Fibroblast of skin of scalp (primary cell): ENCODE data around the gene TTC21A. TPM values are rescaled to one million over a fixed set of nuclear protein-coding genes. Genes with fewer than 3 reads are reported as not detected.
"Not testable (repeated sequence)": the region's sequence is repeated elsewhere in the genome, so short reads cannot be mapped to it uniquely, and the experiment has no call there.

Experiments used
- DNase-seq: peaks from one replicate; pipeline ENCODE4 v3.0.0-alpha.2; 2013
- polyA plus RNA-seq, 2 experiments: library from polyadenylated mRNA; unstranded; fragments of 120-200 nt; gene quantifications; one replicate each; pipeline ENCODE4 v1.2.1, GENCODE V29; 2013; ENCODE audit not compliant: insufficient read length in 2 of 2

The TTC21A gene, protein sequence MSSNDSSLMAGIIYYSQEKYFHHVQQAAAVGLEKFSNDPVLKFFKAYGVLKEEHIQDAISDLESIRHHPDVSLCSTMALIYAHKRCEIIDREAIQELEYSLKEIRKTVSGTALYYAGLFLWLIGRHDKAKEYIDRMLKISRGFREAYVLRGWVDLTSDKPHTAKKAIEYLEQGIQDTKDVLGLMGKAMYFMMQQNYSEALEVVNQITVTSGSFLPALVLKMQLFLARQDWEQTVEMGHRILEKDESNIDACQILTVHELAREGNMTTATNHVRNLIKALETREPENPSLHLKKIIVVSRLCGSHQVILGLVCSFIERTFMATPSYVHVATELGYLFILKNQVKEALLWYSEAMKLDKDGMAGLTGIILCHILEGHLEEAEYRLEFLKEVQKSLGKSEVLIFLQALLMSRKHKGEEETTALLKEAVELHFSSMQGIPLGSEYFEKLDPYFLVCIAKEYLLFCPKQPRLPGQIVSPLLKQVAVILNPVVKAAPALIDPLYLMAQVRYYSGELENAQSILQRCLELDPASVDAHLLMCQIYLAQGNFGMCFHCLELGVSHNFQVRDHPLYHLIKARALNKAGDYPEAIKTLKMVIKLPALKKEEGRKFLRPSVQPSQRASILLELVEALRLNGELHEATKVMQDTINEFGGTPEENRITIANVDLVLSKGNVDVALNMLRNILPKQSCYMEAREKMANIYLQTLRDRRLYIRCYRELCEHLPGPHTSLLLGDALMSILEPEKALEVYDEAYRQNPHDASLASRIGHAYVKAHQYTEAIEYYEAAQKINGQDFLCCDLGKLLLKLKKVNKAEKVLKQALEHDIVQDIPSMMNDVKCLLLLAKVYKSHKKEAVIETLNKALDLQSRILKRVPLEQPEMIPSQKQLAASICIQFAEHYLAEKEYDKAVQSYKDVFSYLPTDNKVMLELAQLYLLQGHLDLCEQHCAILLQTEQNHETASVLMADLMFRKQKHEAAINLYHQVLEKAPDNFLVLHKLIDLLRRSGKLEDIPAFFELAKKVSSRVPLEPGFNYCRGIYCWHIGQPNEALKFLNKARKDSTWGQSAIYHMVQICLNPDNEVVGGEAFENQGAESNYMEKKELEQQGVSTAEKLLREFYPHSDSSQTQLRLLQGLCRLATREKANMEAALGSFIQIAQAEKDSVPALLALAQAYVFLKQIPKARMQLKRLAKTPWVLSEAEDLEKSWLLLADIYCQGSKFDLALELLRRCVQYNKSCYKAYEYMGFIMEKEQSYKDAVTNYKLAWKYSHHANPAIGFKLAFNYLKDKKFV (N-terminal part only)
- 2.6 TPM for polyA plus RNA-seq (2013, experiment 1 of 2; ENCODE audit: insufficient read length)
- polyA plus RNA-seq (2013, experiment 2 of 2; ENCODE audit: insufficient read length): 2.6 TPM

DNA sequence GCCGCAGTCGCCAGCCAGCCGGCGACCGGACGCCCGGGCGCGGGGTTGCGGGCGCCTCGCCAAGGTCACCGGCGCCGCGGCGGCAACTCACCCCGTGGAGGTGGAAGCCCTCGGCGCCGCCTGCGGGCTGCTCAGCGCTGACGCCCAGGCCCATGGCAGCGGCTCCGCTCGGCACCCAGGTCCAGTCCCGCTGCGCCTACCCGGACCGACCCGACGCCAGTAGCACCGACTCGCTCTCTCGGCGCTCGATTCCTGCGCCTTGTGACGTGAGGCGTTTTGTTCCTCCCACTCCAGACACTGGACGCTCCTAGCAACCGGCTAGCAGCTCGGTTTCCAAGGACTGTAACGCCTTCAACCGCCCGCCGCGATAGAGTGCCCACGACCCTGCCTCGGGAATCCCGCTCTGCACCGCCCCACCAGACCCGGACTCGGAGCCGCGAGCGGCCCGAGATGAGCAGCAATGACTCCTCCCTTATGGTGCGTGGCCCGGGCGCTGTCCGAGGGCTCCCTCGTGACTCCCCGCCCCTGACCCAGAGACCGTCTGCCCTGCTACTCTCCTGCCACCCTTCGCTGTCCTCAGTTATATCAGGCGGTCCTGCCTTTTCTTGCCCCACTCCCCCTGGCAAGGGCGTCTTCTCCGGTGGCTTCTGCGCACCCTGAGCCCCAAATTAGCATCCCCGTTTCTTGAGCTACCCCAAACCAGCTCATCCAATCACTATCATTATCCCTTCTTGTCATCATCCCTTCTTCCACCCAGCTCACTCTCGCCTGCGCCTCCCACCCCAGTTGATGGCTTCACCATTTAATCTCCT, at the start of gene TTC21A, which contains the start of gene GORASP1:
Gene TTC21A (plus strand): TSS at position 293 of the 812 bp plus-strand sequence. CDS start 158 bp downstream, at position 451.
Gene GORASP1 (minus strand): TSS at position 240 of the 812 bp plus-strand sequence. CDS start 86 bp downstream, at position 154.
- DNase-seq: peak; percentile 88

DNA sequence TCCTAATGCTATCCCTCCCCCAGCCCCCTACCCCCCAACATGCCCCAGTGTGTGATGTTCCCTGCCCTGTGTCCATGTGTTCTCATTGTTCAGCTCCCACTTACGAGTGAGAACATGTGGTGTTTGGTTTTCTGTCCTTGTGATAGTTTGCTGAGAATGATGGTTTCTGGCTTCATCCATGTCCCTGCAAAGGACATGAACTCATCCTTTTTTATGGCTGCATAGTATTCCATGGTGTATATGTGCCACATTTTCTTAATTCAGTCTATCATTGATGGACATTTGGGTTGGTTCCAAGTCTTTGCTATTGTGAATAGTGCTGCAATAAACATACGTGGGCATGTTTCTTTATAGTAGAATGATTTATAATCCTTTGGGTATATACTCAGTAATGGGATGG, 46.3 kb upstream of the TTC21A start:
- not testable (repeated sequence) for DNase-seq

DNA sequence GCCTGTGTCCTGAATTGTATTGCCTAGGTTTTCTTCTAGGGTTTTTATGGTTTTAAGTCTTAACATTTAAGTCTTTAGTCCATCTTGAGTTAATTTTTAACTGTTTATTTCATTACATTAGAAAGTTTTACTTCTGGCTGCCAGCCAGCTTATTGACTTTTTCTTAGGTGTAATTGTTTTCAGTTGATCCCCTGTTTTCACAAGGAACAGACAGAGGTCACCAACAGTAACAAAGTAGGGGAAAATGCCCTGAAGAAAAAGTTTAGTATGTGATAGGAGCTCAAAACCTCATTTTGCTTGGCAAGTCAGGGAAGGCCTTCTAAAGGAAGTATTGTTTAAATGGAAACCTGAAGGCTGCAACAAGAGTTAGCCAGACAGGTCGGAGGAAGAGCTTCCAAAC, 45.3 kb upstream of the TTC21A start:
- no peak for DNase-seq

DNA sequence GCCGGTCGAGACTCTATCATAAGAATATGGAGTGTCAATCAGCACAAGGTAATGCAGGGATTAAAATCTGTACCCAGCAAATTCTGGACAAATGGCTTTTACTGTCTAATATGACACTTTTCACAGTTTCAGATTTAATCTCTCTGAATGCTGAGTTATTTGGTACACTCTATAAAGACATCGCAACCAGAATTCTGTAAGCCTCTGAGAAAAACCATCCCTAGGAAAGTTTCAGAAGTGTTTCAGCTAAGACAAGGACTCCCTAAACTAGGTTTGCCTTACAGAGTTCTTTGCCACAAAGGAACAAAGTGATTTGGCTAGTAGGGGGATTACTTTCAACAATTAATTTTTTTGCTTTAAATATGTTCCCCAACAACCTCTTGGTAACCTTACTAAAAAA, 44.3 kb upstream of the TTC21A start:
- DNase-seq: no peak

DNA sequence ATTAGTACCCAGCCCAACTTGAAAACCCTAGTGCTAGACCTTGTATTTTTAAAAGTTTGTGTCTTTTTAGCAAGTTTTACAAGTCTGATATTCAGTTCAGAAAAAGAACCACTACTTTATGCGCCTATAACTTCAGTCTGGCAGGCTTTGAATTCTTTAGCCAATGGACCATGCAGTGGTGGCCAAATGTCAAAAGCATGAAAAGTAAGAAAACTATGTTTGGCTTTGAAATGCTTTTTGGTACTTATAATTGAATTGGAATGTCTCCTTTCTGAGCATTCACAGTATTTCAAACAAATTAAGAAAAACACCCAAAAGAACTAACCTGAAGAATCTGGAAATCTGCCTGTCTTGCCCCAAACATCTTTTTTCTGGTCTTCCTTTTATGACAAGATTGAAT, 42.8 kb upstream of the TTC21A start:
- DNase-seq: peak; percentile 66

DNA sequence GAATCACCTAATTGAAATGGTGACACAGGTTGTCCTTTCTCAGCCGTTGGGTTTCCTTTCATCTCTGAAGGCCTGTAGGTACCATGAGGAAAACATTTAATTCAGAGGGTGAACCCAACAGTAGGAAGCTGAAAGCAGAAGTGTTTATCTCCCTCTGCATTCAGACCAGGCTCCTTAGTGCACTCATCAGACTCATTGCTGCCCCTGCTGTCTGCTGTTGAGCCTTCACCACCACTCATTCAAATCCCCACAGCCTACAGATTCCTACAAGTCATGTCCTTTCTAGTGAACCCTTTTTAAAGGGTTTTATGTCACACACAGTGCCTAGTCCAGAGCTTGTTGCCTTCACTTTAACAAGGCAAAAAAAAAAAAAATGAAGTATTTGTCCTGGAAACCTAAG, 42.3 kb upstream of the TTC21A start:
- DNase-seq: peak; percentile 42

DNA sequence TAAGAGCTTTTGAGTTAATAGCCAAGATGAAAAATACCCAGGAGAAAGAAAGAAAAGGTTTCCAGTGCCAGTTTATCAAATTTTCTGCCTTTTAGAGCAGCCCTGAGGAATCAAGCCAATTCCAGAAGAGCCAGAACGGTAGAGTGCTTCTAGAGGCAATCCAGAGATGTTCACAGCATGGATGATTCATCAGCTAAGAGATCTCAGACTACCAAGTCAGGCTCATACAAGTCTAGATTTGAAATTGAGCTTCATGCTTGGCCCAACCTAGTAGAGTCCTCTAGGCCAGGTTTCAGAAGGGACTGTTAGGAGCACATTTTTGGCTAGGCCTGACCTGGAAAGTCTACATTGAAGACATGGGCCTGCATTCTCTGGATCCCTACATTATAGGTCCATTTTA, 40.2 kb upstream of the TTC21A start:
- no peak for DNase-seq

DNA sequence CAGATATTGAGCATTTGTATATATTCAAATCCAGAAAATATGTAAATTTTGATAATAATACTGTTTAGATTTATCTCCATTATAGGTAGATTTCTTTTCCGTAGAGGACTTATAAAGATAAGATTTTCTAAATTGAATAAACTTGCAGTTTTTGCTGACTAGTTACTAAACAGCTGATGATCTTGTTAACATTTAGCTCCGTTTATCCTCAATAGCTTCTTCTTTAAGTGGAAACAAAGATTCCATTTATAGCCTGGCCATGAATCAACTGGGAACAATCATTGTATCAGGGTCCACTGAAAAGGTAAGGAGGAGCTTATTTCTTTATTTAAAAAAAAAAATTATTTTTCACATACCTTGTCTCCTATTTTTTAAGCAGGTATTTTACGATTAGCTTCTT, 38.9 kb upstream of the TTC21A start:
- DNase-seq: no peak

DNA sequence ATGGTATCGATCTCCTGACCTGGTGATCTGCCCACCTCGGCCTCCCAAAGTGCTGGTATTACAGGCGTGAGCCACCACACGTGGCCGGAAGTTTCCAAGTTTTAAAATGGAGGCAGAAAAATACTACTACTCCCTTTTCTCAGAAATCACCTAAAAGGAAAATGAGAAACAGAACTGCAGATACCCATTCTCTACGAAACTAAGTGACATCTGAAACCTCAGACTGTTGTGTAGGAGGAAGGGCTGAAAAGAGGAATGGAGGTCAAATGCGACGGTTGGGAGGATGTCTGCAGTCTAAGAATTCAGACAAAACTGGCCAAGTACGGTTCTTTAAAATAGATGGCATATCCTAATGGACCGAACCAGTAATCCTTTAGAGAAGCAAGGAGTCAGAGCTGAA, 31.6 kb upstream of the TTC21A start:
- no peak for DNase-seq

DNA sequence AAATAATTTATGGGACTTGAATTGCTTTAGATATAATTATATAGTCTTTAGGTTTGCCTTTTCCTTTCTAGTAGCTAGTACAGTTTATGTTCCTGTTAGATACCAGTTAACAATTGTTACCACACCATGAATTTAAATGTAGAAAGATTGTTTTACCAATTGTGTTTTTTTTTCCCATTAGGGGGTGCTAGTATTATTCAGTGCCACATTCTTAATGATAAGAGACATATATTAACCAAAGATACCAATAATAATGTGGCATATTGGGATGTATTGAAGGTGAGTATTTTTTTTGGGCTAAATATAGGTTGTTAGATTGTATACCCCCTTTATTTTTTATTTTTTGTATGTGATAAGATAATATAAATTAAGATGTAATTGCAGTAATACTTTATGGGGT, 27.9 kb upstream of the TTC21A start:
- no peak for DNase-seq

DNA sequence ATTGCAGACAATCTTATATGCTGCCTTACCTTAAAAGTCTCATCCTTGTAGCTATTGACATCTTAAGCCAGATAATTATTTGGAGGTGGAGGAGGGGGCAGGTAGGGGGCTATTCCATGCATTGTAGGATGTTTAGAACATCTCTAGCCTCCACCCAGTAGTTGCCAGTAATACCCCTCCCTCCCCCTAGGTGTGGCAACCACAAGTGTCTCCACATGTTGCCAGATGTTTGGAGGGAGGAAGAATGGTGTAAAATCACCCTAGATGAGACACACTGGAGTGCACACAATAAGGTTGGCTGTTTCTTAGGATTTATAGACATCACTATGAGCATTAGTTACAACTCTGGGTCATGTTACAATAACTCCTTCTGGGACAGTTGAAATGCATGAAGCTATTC, 27.5 kb upstream of the TTC21A start:
- no peak for DNase-seq

DNA sequence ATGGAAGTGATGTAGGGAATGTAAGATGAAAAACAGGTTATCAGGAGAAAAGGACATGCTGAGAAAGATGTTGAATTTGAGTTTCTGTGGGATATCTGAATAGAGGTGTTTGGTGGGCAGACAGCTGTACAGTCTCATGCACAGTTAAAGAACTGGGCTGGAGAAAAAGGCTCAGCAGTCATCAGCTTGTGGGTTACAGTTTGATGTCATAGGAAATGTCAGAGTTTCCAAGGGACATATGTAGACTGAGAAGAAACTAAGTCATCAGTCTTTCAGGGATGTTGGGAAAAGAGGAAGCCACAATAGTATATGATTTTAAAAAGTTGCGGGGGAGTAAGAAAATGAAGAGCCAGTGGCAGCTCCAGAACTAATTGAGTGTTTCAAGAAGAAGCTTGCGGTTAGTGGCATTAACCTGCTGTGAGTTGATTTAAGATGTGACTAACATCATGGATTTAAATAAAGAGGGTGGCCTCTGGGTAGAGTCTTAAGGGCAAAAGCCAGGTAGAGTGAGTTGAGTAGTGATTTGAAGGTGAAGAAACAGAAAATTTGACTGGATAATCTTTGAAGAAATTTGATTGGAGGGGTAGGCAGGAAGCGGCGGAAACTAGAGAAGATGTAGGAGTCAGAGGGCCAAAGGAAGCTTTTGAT, 24.7 kb upstream of the TTC21A start:
- DNase-seq: no peak

DNA sequence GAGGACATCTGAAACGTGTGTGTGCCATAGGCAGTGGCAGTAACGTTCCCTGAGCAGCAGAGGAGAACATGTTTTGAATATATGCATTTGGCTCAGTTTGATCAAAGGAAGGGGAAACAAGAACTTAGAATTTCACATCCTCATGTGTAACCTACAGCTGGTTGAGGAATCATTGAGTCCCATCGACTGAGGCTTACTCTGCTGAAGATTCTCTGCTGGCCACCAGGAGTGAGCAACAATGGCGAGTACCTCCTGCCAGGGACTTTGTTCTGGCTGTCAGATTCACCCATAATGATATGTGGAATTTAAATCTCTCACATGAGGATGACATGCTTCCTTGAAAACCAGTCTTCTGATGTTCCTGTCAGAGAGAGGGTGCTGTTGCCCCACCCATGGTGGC, 21.3 kb upstream of the TTC21A start:
- no peak for DNase-seq

DNA sequence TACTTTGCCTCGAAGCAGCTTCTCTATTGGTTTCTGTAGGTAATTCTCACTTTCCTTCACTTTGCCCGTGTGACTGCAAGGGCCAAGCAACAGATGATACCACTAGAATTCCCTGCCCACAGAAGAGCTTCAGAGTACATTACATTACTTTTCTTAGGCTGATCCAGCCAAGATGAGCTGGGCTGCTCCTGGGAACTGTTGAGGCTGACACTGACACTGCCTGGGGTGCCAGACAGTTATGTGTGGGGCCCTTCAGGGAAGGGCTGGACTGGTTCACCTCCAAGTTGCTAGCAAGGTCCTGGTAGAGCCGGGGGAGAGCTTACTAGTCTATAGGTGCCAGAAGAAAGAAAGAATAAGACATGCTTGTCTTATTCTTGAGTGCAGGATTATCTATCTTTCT, 19.0 kb upstream of the TTC21A start:
- no peak for DNase-seq

DNA sequence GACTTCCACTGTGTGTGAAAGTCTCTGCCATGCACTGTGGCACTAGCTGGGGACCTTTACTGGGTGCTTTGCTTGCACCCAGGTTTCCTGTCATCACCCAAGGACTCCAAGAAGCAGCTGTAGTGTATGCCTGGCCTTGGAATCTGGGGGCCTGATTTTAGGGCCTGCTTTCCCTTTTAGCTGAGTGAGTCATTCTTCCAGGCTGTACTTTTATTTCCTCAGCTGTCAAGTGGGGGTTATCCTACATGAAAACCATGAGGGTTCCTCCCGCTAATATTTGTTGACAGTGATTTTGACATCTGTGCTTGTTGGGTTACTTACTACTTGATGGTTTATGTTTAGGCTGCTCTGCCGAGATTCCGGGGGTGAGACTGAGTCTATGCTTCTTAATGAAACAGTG, 18.6 kb upstream of the TTC21A start:
- no peak for DNase-seq

DNA sequence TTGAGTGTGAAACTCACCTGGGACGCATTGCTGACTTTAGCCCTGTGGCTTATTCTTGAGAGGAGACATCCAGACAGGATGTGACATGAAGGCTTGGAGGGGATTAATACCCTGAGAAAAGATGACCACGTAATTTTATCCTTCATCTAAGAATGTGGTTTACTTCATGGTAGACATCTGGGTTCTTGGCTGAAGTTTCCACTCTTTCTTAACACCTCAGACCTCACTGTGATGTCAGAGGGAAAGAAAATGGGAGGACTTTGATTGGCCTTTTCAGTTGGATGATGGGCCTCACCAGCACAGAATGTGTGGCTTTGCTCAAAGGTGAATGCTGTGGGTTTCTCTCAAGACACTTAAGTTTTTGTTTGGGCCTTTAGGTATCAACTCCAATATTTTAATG, 16.6 kb upstream of the TTC21A start:
- no peak for DNase-seq

DNA sequence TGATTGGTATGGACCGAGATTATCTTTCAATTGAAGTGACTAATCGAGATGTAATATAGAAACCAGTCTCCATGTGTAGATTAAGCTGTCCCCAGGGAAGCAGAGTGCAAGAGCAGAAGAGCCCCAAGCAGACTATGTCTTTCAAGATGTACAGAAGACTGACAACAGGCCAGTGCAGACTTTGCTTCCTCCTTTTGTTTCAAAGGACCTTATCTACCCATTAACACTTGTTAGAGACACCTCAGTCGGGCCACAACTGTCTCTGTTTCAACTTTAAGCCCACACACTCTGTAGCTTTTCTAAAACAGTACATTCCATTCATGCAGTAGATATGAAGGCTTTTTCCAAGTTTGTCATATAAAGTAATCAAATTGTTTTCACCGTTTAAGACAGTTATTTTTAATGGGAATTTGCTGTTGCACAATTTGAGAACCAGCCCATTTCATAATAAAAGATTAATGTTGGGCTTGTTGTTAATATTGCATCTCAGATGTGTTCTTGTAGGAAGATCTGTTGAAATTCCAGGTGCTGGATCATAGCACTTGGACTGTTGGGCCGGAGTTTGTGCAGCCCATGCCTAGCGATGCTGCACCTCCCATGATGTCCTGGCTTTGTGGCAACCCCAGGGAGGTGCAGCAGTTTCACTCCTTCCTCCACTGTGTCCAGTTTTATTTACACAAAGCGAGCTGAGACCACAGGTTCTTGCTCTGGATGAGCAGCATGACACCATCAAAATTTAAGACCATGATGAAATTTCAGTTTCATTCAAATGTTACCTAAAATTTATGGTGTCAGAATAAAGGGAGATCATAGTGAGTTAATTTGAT, 12.4 kb upstream of the TTC21A start:
- no peak for DNase-seq

DNA sequence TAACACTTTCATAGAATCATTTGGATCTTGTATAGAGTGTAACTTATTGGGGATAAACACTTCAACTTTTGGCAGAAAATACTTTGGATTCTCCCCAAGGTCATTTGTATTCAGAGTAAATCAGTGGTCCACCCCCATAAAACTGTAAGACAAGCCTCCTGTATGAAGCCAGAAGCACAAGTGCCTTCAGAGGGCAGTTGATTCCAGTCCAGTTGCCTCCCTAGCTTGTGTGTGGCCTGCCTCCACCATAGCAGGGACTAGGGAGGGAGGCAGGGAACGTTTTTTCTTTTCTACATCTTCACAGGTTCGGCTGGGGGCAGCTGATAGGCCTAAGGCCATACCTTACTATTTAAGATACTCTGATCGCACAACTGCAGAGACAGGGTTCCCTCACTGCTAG, 11.7 kb upstream of the TTC21A start:
- no peak for DNase-seq

DNA sequence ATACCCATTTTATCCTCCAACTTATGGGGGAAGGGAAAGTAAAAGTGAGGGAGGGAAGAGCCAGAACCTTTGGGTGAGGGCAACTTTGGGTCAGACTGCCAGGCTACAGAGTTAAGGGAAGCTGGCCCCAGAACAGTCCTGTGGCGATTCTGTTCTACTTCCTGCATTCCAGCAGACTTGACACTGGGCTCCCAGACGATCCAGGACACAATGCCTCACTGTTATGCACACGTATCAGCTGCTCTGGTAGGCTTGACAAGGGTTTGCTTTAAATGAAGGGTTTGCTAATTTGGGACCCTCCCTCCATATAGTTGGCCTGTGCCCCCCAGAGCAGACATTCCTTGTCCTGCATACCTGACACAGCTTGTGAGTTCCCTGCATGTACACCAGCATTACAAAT, 10.7 kb upstream of the TTC21A start:
- DNase-seq: no peak
